ENCODE results near the gene NPEPL1. TPM values are rescaled to one million over a fixed set of nuclear protein-coding genes. Genes with fewer than 3 reads are reported as not detected.
A peak's percentile ranks its signal among the peaks of the same experiment; 100 is the strongest.

The NPEPL1 gene
- total and polyA plus RNA-seq, 2 of the 8 experiments (the other 6 are each of a cell fraction or from before 2014, with no cell fraction given), result 12.4 to 26.8 TPM

DNA sequence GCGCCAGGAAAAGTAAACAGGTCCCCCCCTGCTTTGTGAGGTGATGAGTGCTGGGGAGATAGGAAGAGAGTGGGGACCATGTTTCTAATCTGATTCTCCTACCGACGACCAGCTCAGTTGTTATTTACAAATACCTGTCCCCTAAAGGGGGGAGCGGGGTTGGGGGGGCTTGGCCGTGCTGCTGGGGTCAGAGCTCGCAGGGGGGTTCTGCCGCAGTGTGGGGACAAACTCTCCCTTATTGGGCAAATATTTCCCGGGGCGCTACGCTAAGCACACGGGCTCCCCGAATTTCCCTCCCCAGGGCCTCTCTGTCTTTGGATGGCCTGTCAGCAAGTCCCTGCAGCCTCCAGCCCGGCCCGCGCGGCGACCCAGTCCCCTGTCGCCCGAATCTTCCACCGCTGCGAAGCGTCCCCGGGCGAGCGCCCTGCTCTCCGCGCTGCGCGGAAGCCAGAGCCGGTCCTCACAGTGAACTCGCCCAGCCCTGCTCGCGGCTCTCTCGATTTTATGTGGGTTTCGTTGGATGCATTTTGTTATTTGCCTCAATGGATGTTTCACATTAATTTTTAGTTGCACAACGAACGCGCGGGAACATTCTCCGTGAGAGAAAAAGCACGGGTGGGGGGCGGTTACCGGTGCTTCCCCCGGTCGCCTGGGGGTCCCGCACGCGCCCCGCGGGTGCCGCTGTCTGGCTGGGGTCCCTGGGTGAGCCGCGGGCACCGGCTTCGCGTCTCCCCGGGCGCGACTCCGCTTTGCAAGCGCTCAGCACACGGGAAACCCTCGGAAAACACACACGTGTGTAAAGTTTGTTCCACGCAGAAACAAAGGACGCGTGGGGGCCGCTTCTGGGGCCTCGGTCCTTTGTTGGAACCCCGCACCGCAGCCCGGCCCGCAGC is 43.1 kb upstream of the NPEPL1 start:
- no peak for TF ChIP-seq CBX5 (IDR thresholded peaks at IDR 0.05; ENCODE audit: low read depth, low read length)
- TF ChIP-seq SUZ12 (IDR thresholded peaks at IDR 0.05; ENCODE audit: low read length), result peak; percentile 22; the same call in 1 of the 2 replicates
- TF ChIP-seq SIN3A (conservative IDR thresholded peaks at IDR 0.05 in 1 of 2, IDR thresholded peaks at IDR 0.05 in 1 of 2; ENCODE audit: low read depth in 1 of 2, low read length in 2 of 2), result 0 out of 4 replicates have a peak, but pooled peaks of 1 of the 2 experiments have one; percentile 30
- peak; percentile 49 for TF ChIP-seq ASH2L (IDR thresholded peaks at IDR 0.05; ENCODE audit: low read length)
- TF ChIP-seq EZH2 (IDR thresholded peaks at IDR 0.05; ENCODE audit: low read depth, low read length, severe bottlenecking), result peak; percentile 20
- peak; percentile 26 for TF ChIP-seq RNF2 (IDR thresholded peaks at IDR 0.05; ENCODE audit: borderline replicate concordance, low read depth, low read length, missing control alignments, poor library complexity, severe bottlenecking)
- peak; percentile 78 for TF ChIP-seq KDM4A (IDR thresholded peaks at IDR 0.05; ENCODE audit: low read depth, low read length, severe bottlenecking)
- TF ChIP-seq, protein P1, sequence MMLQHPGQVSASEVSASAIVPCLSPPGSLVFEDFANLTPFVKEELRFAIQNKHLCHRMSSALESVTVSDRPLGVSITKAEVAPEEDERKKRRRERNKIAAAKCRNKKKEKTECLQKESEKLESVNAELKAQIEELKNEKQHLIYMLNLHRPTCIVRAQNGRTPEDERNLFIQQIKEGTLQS (IDR thresholded peaks at IDR 0.05; ENCODE audit: insufficient read depth, low read depth, low read length), result no peak
- Histone ChIP-seq H3K79me1 (ENCODE audit: low read depth, low read length) (no peaks in the 10 kb centered on the region), H4K8ac (ENCODE audit: extremely low read depth, insufficient read depth, low read length) (peak overlapping the region; percentile 71), H2AFZ (ENCODE audit: low read length) (peak overlapping the region; percentile 1; the same call in 1 of the 2 replicates), H3K27me3 (replicated peaks in 1 of 4; ENCODE audit: control insufficient read depth in 3 of 4, extremely low read depth in 1 of 4, insufficient read depth in 3 of 4, low read length in 3 of 4) (peaks cover 0 to 3% (median 0%) of the 10 kb centered on the region in 4 experiments; a peak in 2 of 7 replicates), H3K23ac (ENCODE audit: insufficient read length) (no peak overlapping the region), H2AK5ac (ENCODE audit: low read depth, low read length) (no peak overlapping the region), H4K91ac (replicated peaks; ENCODE audit: insufficient read length, low read length) (peak overlapping the region; percentile 46), H3K4me3 (ENCODE audit: extremely low read depth in 1 of 4, insufficient read depth in 2 of 4, low read depth in 3 of 4, low read length in 4 of 4) (peak overlapping the region; percentile 63 to 90 (median 82)), H2BK120ac (replicated peaks; ENCODE audit: low read depth, low read length) (peak overlapping the region; percentile 70), H2BK5ac (ENCODE audit: low read depth, low read length) (peak overlapping the region; percentile 2; the same call in 1 of the 2 replicates), H3K56ac (replicated peaks; ENCODE audit: insufficient read length, low read depth, low read length) (peak overlapping the region; percentile 72), H2BK15ac (ENCODE audit: low read length) (no peak overlapping the region), H3K4me1 (replicated peaks in 1 of 4; ENCODE audit: control insufficient read depth in 3 of 4, insufficient read depth in 4 of 4, low read length in 3 of 4) (peaks cover 0 to 4% (median 2%) of the 10 kb centered on the region in 4 experiments; a peak in 5 of 7 replicates), H4K5ac (ENCODE audit: insufficient read length, low read depth, low read length) (no peak overlapping the region), H3K23me2 (ENCODE audit: low read depth, low read length) (peaks cover 19% of the 10 kb centered on the region), H2BK20ac (ENCODE audit: low read length) (no peak overlapping the region), H2BK12ac (ENCODE audit: low read depth, low read length) (no peak overlapping the region), H3K9ac (replicated peaks in 1 of 4; ENCODE audit: extremely low read depth in 1 of 4, low read depth in 3 of 4, low read length in 3 of 4) (peak overlapping the region in 3 of 4 experiments; percentile 20 to 56 (median 28); a peak in 3 of 7 replicates), H3K9me3 (ENCODE audit: insufficient read depth in 2 of 2, low read depth in 1 of 2, low read length in 1 of 2) (no peaks in the 10 kb centered on the region), H3K14ac (ENCODE audit: insufficient read length) (no peak overlapping the region), H3K27ac (ENCODE audit: low read depth, low read length) (no peak overlapping the region), H3K18ac (ENCODE audit: extremely low read depth, low read length) (peak overlapping the region; percentile 95), H3K4me2 (ENCODE audit: insufficient read depth in 1 of 2, low read depth in 2 of 2, low read length in 2 of 2) (peak overlapping the region; percentile 86 to 91), H4K20me1 (replicated peaks in 1 of 2; ENCODE audit: control insufficient read depth in 1 of 2, insufficient read depth in 2 of 2, low read length in 2 of 2) (no peaks in the 10 kb centered on the region), H3K79me2 (ENCODE audit: control insufficient read depth in 1 of 2, insufficient read depth in 2 of 2, low read length in 2 of 2) (peaks cover 3 to 31% of the 10 kb centered on the region in 2 experiments; a peak in 3 of 4 replicates), H3K4ac (replicated peaks; ENCODE audit: insufficient read length, low read depth, low read length) (peak overlapping the region; percentile 54), H3K36me3 (ENCODE audit: control insufficient read depth in 2 of 4, insufficient read depth in 4 of 4, low read length in 3 of 4) (no peaks in the 10 kb centered on the region; a peak in 1 of 8 replicates)
- POLR2A ChIA-PET (ENCODE audit: partially characterized antibody), result interaction anchor here (0.7 to 4.5 kb wide), 14 partner anchors 10 to 199 kb away, joined by 3 to 54 read pairs (median 6); partner anchors contain the start of gene NPEPL1
- CTCF ChIA-PET (ENCODE audit: partially characterized antibody), result interaction anchor here (0.6 to 7.7 kb wide), 20 partner anchors 9 to 593 kb away, joined by 3 to 57 read pairs (median 4); no protein-coding TSS in a partner anchor
- 7% methylated on average over 44 of the region's 73 CpGs; no CpG with 5 or more reads in 1 of the 2 experiments for WGBS, 2 experiments (ENCODE audit: extremely low coverage in 1 of 2, insufficient coverage in 1 of 2, insufficient read length in 1 of 2, insufficient replicate concordance in 2 of 2, low coverage in 1 of 2, low lambda C conversion rate in 2 of 2, missing lambda C conversion rate in 1 of 2)
- DNase-seq (ENCODE audit: low read depth in 1 of 2, low spot score in 2 of 2) (peak in 1 of 2 experiments; percentile 56), FAIRE-seq (no peak)

Data from H1 (cell line).